PC-9 (cell line): ENCODE data around the gene RGS19. TPM values are rescaled to one million over a fixed set of nuclear protein-coding genes. Genes with fewer than 3 reads are reported as not detected.
"Not testable (repeated sequence)": the region's sequence is repeated elsewhere in the genome, so short reads cannot be mapped to it uniquely, and the experiment has no call there.

Experiments used
- Bru-seq: library from RNA; stranded (reverse); fragments of 400-500 nt; gene quantifications from one replicate; lab custom pipeline; 2021; lab: Mats Ljungman, UMichigan
- BruChase-seq, 2 experiments: library from RNA; stranded (reverse); fragments of 400-500 nt; gene quantifications; one replicate each; lab custom pipeline; 2021; lab: Mats Ljungman, UMichigan
- BruUV-seq: library from RNA; stranded (reverse); fragments of 400-500 nt; replicated peaks from 2 replicates; lab custom pipeline; 2021; lab: Mats Ljungman, UMichigan
- CTCF ChIA-PET: fragments of 300-600 bp; sonication (Branson Sonifier 250); formaldehyde crosslinking; loops from one replicate; lab custom pipeline; 2022; ENCODE audit warnings: antibody characterized with exemption; lab: Charles Lee
- POLR2A ChIA-PET: fragments of 300-600 bp; sonication (Branson Sonifier 250); formaldehyde crosslinking; loops from one replicate; lab custom pipeline; 2022; ENCODE audit warnings: antibody characterized with exemption; ENCODE audit not compliant: unreplicated experiment; lab: Charles Lee
- DNase-seq, 2 experiments: peaks; one replicate each; pipeline versions ENCODE4 v3.0.0 to v3.0.0-alpha.2; 2015 to 2022; ENCODE audit warnings: mixed read lengths in 1 of 2
- H2AFZ ChIP-seq: fragments of 200-600 bp; sonication (generic); 2 replicates; pipeline ENCODE4 v1.8.1; 2017; ENCODE audit warnings: antibody characterized with exemption
- H3F3A ChIP-seq: fragments of 200-600 bp; sonication (generic); 2 replicates; pipeline ENCODE4 v1.8.1; 2017; ENCODE audit warnings: antibody characterized with exemption, mild to moderate bottlenecking, low read depth; ENCODE audit not compliant: insufficient read depth
- H3K27ac ChIP-seq: fragments of 200-600 bp; sonication (generic); 2 replicates; pipeline ENCODE4 v1.6.1; 2016; ENCODE audit warnings: mixed run types
- H3K27me3 ChIP-seq: fragments of 200-600 bp; sonication (generic); 2 replicates; pipeline ENCODE4 v1.6.1; 2016; ENCODE audit warnings: low read depth, mixed run types; ENCODE audit not compliant: insufficient read depth
- H3K36me3 ChIP-seq: fragments of 200-600 bp; sonication (generic); 2 replicates; pipeline ENCODE4 v1.6.1; 2016; ENCODE audit warnings: low read depth, mixed run types
- H3K4me1 ChIP-seq: fragments of 200-600 bp; sonication (generic); replicated peaks from 2 replicates; pipeline ENCODE4 v1.6.1; 2016; ENCODE audit warnings: mixed run types; ENCODE audit not compliant: insufficient read depth
- H3K4me2 ChIP-seq: fragments of 200-600 bp; sonication (generic); 2 replicates; pipeline ENCODE4 v1.6.1; 2017; ENCODE audit warnings: mixed run types
- H3K4me3 ChIP-seq: fragments of 200-600 bp; sonication (generic); 2 replicates; pipeline ENCODE4 v1.6.1; 2016; ENCODE audit warnings: mixed run types
- H3K79me2 ChIP-seq: fragments of 200-600 bp; sonication (generic); 2 replicates; pipeline ENCODE4 v1.6.1; 2017; ENCODE audit warnings: low read depth, mixed run types
- H3K9me2 ChIP-seq: fragments of 200-600 bp; sonication (generic); 2 replicates; pipeline ENCODE4 v1.8.1; 2017; ENCODE audit warnings: mild to moderate bottlenecking; ENCODE audit not compliant: insufficient read depth
- H3K9me3 ChIP-seq: fragments of 200-600 bp; sonication (generic); 2 replicates; pipeline ENCODE4 v1.8.1; 2016; ENCODE audit warnings: low read depth; ENCODE audit not compliant: insufficient read depth
- H4K20me1 ChIP-seq: fragments of 200-600 bp; sonication (generic); 2 replicates; pipeline ENCODE4 v1.8.1; 2017; ENCODE audit not compliant: insufficient read depth
- intact Hi-C: fragments of 100-400 bp; cut with micrococcal nuclease; formaldehyde crosslinking; loops from one replicate; pipeline ENCODE4 v1.10.0; 2022; ENCODE audit not compliant: unreplicated experiment
- long read RNA-seq: library from polyadenylated mRNA; stranded (forward); transcript quantifications from one replicate; pipeline ENCODE4 v2.0.0, GENCODE V29; 2022
- total RNA-seq: library from RNA; stranded (reverse); gene quantifications from 2 replicates; pipeline ENCODE4 v1.2.3, GENCODE V29; 2021
- TF ChIP-seq, protein P1 (sequence below): fragments of 200-600 bp; sonication (generic); conservative IDR thresholded peaks from 2 replicates; pipeline ENCODE4 v1.6.1; 2017; ENCODE audit warnings: mixed run types, antibody characterized with exemption, mild to moderate bottlenecking, moderate library complexity

The RGS19 gene, protein sequence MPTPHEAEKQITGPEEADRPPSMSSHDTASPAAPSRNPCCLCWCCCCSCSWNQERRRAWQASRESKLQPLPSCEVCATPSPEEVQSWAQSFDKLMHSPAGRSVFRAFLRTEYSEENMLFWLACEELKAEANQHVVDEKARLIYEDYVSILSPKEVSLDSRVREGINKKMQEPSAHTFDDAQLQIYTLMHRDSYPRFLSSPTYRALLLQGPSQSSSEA
- total RNA-seq (33.3 and 39.2 TPM in 2 replicates), Bru-seq, nascent RNA (percentile 46 among the genes with signal in this experiment), BruChase-seq, experiment 1, labeled RNA remaining after a 2-hour chase (percentile 56 among the genes with signal in this experiment), BruChase-seq, experiment 2, labeled RNA remaining after a 6-hour chase (percentile 72 among the genes with signal in this experiment)
- long read RNA-seq, transcript RGS19-201 (6 exons, 1,510 nt) = major isoform, 31 of 89 reads
- long read RNA-seq, transcript RGS19-202 (6 exons, 1,593 nt) = minor isoform, 24 of 89 reads
- long read RNA-seq, partial matches to known transcripts = 7 of 89 reads
- long read RNA-seq, other reads (novel, unspliced or antisense) = 27 of 89 reads

DNA sequence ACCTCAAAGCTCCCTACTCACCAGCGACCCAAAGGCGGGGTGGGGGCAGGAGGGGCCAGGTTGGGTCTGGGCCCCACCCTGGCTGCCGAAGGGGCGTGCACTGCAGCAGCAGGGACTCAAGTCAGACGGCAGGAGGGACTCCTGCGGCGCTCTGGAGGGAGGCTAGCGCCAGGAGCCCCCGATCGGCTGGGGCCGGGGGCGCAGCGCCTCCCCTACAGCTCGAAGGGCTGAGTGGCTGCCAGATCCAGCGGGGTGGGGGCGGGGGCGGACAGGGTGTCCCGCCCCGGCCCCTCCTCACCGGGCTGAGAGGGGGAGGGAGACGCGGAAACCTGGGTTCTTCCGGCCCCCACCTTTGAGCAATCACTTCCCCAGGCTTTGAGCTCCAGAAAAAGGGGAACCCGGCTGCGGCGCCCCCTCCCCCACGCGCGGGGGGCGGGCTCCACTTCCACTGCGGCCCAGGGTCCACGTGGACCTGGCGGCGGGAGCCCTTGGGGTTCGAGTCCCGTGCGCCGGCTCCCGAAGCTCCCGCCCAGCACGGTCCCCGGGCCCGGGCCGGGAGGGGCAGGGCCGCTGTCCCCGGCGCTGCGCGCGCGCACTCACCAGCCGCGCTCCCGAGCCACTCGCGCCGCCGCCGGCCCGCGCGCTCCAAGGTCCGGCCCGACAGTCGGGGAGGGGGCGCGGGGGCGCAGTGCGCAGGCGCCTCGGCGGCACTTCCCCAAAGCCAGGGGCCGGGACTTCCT lies at the start of gene RGS19:
TSS of gene RGS19 (minus strand) at position 246 of the 740 bp plus-strand sequence. CDS start 2,632 bp downstream, outside the sequence.
- Histone ChIP-seq H2AFZ (peak within 1 kb of the TSS; percentile 96), H3K4me3 (peak within 1 kb of the TSS; percentile 94), H3K9me3 (no peaks in the 10 kb centered on the region), H3K27me3 (peaks cover 20% of the 10 kb centered on the region), H3K27ac (no peak within 1 kb of the TSS), H3K36me3 (no peaks in the 10 kb centered on the region), H3K9me2 (no peaks in the 10 kb centered on the region), H3K79me2 (peaks cover 12% of the 10 kb centered on the region), H4K20me1 (peaks cover 8% of the 10 kb centered on the region; the same call in 1 of the 2 replicates), H3F3A (peaks cover 27% of the 10 kb centered on the region), H3K4me1 (peaks cover 14% of the 10 kb centered on the region), H3K4me2 (peak within 1 kb of the TSS; percentile 99)
- TF ChIP-seq, protein P1, sequence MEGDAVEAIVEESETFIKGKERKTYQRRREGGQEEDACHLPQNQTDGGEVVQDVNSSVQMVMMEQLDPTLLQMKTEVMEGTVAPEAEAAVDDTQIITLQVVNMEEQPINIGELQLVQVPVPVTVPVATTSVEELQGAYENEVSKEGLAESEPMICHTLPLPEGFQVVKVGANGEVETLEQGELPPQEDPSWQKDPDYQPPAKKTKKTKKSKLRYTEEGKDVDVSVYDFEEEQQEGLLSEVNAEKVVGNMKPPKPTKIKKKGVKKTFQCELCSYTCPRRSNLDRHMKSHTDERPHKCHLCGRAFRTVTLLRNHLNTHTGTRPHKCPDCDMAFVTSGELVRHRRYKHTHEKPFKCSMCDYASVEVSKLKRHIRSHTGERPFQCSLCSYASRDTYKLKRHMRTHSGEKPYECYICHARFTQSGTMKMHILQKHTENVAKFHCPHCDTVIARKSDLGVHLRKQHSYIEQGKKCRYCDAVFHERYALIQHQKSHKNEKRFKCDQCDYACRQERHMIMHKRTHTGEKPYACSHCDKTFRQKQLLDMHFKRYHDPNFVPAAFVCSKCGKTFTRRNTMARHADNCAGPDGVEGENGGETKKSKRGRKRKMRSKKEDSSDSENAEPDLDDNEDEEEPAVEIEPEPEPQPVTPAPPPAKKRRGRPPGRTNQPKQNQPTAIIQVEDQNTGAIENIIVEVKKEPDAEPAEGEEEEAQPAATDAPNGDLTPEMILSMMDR = no peak
- ChIA-PET POLR2A (no interaction called here), CTCF (no interaction called here)
- DNase-seq = peak in 1 of 2 experiments; percentile 88
- no TSS peak for BruUV-seq
- intact Hi-C loops = loop anchor here (1.0 to 5.0 kb wide), 3 partner anchors 13 to 43 kb away; partner anchors contain the start of gene TCEA2

DNA sequence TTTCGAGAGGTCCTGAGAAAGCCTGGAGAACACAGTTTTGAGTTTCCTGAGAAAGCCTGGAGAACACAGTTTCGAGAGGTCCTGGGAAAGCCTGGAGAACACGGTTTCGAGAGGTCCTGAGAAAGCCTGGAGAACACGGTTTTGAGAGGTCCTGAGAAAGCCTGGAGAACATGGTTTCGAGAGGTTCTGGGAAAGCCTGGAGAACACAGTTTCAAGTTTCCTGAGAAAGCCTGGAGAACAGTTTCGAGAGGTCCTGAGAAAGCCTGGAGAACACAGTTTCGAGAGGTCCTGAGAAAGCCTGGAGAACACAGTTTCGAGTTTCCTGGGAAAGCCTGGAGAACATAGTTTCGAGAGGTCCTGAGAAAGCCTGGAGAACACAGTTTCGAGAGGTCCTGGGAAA lies 44.2 kb upstream of the RGS19 start:
- H3K36me3 ChIP-seq, H3K4me2 ChIP-seq, H2AFZ ChIP-seq, DNase-seq, BruUV-seq, POLR2A ChIA-PET, H3K9me2 ChIP-seq, H3F3A ChIP-seq, H4K20me1 ChIP-seq, H3K9me3 ChIP-seq, H3K4me1 ChIP-seq, H3K4me3 ChIP-seq, H3K79me2 ChIP-seq: not testable (repeated sequence)
- H3K27me3 ChIP-seq = peaks cover 59% of the 10 kb centered on the region
- H3K27ac ChIP-seq = peak overlapping the region; percentile 34; the same call in 1 of the 2 replicates
- CTCF ChIA-PET = interaction anchor here (0.7 kb wide), 1 partner anchor 70 kb away, joined by 4 read pairs; no protein-coding TSS in a partner anchor
- intact Hi-C loops = loop anchor here (5.0 kb wide), 3 partner anchors 41 to 166 kb away; partner anchors contain the start of genes LKAAEAR1, OPRL1 and UCKL1

DNA sequence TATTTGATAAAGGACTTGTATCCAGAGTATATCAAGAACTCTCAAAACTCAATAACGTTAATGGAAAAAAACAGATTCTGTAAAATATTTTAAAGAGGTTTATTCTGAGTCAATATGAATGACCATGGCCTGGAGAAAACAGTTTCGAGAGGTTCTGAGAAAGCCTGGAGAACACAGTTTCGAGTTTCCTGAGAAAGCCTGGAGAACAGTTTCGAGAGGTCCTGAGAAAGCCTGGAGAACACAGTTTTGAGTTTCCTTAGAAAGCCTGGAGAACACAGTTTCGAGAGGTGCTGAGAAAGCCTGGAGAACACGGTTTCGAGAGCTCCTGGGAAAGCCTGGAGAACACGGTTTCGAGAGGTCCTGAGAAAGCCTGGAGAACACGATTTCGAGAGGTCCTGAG lies 43.6 kb upstream of the RGS19 start:
- POLR2A ChIA-PET, BruUV-seq, CTCF ChIA-PET: not testable (repeated sequence)

More for the DNA sequence above, 43.6 kb upstream of the RGS19 start:
- not testable (repeated sequence) for H3K9me2 ChIP-seq, H3K27ac ChIP-seq, H2AFZ ChIP-seq, H3K79me2 ChIP-seq, H3F3A ChIP-seq, H4K20me1 ChIP-seq, H3K9me3 ChIP-seq, DNase-seq, H3K4me1 ChIP-seq, H3K4me2 ChIP-seq, H3K36me3 ChIP-seq, H3K4me3 ChIP-seq
- peaks cover 53% of the 10 kb centered on the region for H3K27me3 ChIP-seq
- intact Hi-C loops = loop anchor here (5.0 kb wide), 3 partner anchors 41 to 166 kb away; partner anchors contain the start of genes LKAAEAR1, OPRL1 and UCKL1
